ENCODE data around the gene HOXC4. TPM values are rescaled to one million over a fixed set of nuclear protein-coding genes. Genes with fewer than 3 reads are reported as not detected.

The HOXC4 gene
- total and polyA plus RNA-seq, 10 of the 15 experiments (the other 5 are each of a cell fraction or from before 2014, with no cell fraction given): 1.0 to 11.4 (median 4.2) TPM

GRCh38 chr12:54058128-54058768 lies 4.6 kb downstream of the HOXC4 start:
- ATAC-seq (no peak), DNase-seq (ENCODE audit: low read depth, low spot score) (no peak), FAIRE-seq (no peak)
- Histone ChIP-seq H3K4me1 (ENCODE audit: control insufficient read depth, insufficient read depth, low read length) (no peaks in the 10 kb centered on the region), H3K36me3 (ENCODE audit: control insufficient read depth in 2 of 2, insufficient read depth in 2 of 2, low read length in 1 of 2) (no peaks in the 10 kb centered on the region), H4K20me1 (ENCODE audit: control insufficient read depth, insufficient read depth) (no peaks in the 10 kb centered on the region), H3K4me3 (no peak overlapping the region), H3K9me3 (replicated peaks; ENCODE audit: control insufficient read depth, insufficient read depth, low read length) (no peaks in the 10 kb centered on the region), H2AFZ (ENCODE audit: control insufficient read depth, low read depth, low read length) (no peak overlapping the region), H3K27ac (ENCODE audit: control insufficient read depth, insufficient read depth) (no peak overlapping the region), H3K79me2 (ENCODE audit: control insufficient read depth, insufficient read depth, low read length) (peaks cover 14% of the 10 kb centered on the region), H3K4me2 (ENCODE audit: control insufficient read depth, insufficient read depth) (no peak overlapping the region), H3K9ac (ENCODE audit: control insufficient read depth, insufficient read depth, low read length) (no peak overlapping the region), H3K27me3 (replicated peaks in 1 of 2; ENCODE audit: control insufficient read depth in 2 of 2, insufficient read depth in 2 of 2, low read length in 1 of 2) (no peaks in the 10 kb centered on the region)
- CTCF ChIA-PET: interaction anchor here (6.7 kb wide), 1 partner anchor 24 kb away, joined by 86 read pairs; the partner anchor contains the start of gene HOXC5
- no peak for TF ChIP-seq E2F8 (IDR thresholded peaks at IDR 0.05; ENCODE audit: low read depth, partially characterized antibody)
- TF ChIP-seq ATF2 (IDR thresholded peaks at IDR 0.05; ENCODE audit: low read length): no peak
- no peak for TF ChIP-seq RB1 (IDR thresholded peaks at IDR 0.05; ENCODE audit: borderline replicate concordance)
- no peak for TF ChIP-seq BACH1 (IDR thresholded peaks at IDR 0.05; ENCODE audit: borderline replicate concordance)
- no peak for TF ChIP-seq KLF5 (IDR thresholded peaks at IDR 0.05; ENCODE audit: partially characterized antibody)
- no peak for TF ChIP-seq NFYB (IDR thresholded peaks at IDR 0.05; ENCODE audit: insufficient read depth, low read depth, low read length)
- TF ChIP-seq USF2 (IDR thresholded peaks at IDR 0.05; ENCODE audit: borderline replicate concordance, low read depth, low read length): no peak
- TF ChIP-seq HCFC1 (IDR thresholded peaks at IDR 0.05; ENCODE audit: low read length): no peak
- no peak for TF ChIP-seq BCL11A (IDR thresholded peaks at IDR 0.05; ENCODE audit: low read depth, low read length)
- no peak for TF ChIP-seq CHD4 (IDR thresholded peaks at IDR 0.05)
- BruUV-seq (replicated peaks): no TSS peak
- SMC1A ChIA-PET (ENCODE audit: uncharacterized antibody, unreplicated experiment): interaction anchor here (0.7 to 1.5 kb wide), 2 partner anchors 26 to 133 kb away, joined by 3 to 6 read pairs; partner anchors contain the start of gene HOXC5
- POLR2A ChIA-PET: no interaction called here
- intact Hi-C loops (cut with micrococcal nuclease; ENCODE audit: unreplicated experiment) (no loop called here), in situ Hi-C loops (cut with MboI) (no loop called here)
- WGBS (ENCODE audit: insufficient coverage, insufficient replicate concordance, low lambda C conversion rate, missing lambda C conversion rate): 95% methylated on average over 13 of the region's 14 CpGs
- RAD21 ChIA-PET (ENCODE audit: unreplicated experiment): no interaction called here

Measured in GM12878 (cell line).